Skeletal muscle cell (primary cell): ENCODE measurements around the gene KCNH2.

Experiments
- DNase-seq: peaks from one replicate; pipeline ENCODE4 v3.0.0-alpha.2; 2010; ENCODE audit warnings: low read depth
- H3K4me3 ChIP-seq: 2 replicates; pipeline ENCODE4 v1.5.1; 2011; ENCODE audit warnings: low read depth, mild to moderate bottlenecking, control low read depth, low read length, moderate library complexity

The KCNH2 gene

DNA sequence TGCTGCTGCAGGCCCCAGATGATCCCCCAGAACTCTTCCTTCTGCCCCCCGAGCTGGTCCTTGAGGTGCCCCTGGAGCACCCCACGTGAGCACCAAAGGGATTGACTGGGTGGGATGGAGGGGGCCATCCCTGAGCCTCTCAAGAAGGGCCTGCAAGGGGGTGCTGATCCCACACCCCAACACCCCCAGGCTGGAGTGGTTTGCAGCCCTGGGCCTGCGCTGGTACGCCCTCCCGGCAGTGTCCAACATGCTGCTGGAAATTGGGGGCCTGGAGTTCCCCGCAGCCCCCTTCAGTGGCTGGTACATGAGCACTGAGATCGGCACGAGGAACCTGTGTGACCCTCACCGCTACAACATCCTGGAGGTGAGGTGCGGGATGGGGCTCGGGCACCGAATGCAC is 20.9 kb upstream of the KCNH2 start:
- H3K4me3 ChIP-seq, result no peak overlapping the region
- no peak for DNase-seq

DNA sequence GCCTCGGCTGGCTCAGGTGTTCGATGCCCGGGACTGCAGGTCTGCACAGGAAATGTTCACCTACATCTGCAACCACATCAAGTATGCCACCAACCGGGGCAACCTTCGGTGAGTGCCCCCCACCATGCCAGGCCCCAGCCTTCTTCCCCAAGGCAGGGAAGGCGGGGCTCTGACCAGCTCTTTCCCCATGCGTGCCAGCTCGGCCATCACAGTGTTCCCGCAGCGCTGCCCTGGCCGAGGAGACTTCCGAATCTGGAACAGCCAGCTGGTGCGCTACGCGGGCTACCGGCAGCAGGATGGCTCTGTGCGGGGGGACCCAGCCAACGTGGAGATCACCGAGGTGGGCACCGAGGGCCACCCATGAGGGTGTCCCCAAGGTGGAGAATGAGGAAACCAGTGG is 20.2 kb upstream of the KCNH2 start:
- DNase-seq, result no peak
- no peak overlapping the region for H3K4me3 ChIP-seq

DNA sequence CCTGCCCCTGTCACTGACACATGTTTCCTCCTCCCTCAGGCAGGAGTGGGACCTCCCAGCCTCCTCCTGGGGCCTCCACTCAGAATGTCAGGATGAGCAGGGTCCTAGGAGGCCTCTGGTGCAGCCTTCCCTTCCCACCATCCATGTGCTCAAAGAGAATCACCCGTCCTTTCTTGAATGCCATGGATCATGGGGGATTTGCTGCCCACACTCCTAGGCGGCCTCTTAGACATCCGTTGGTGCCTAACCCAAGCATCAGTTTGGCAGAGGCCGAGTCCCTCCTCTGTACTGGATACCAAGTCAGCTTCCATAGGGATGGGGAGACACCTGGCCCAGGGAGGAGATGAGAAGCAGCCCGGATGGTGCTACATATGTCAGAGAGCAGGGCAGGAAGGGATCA is 19.7 kb upstream of the KCNH2 start:
- no peak for DNase-seq

DNA sequence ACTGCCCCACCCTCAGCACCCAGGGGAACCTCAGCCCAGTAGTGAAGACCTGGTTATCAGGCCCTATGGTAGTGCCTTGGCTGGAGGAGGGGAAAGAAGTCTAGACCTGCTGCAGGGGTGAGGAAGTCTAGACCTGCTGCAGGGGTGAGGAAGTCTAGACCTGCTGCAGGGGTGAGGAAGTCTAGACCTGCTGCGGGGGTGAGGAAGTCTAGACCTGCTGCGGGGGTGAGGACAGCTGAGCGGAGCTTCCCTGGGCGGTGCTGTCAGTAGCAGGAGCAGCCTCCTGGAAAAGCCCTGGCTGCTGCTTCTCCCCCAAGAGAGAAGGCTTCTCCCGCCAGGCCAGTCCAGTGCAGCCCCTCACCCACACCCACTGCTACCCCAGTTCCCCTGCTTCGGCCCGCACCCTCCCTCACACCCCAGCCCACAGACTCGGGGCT is 19.0 kb upstream of the KCNH2 start:
- no peak overlapping the region for H3K4me3 ChIP-seq

More for the DNA sequence above, 19.7 kb upstream of the KCNH2 start:
- H3K4me3 ChIP-seq, result no peak overlapping the region

DNA sequence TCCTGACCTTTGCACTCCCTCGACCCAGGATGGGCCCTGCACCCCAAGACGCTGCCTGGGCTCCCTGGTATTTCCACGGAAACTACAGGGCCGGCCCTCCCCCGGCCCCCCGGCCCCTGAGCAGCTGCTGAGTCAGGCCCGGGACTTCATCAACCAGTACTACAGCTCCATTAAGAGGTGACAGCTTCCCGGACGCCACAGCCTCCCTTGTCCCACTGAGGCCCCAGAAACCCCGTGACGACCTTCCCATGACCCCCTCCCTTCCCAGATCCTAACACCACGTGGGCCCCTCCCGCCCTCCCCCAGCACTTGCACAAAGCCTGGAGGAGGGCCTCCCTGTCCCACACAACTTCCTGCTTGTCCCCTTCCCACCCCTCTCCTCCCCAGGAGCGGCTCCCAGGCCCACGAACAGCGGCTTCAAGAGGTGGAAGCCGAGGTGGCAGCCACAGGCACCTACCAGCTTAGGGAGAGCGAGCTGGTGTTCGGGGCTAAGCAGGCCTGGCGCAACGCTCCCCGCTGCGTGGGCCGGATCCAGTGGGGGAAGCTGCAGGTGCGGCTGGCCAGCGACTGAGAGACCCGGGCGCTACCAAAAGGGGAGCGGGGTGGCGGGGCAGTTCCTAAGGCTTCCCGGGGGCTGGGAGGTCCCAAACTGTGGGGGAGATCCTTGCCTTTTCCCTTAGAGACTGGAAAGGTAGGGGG is 18.4 kb upstream of the KCNH2 start:
- no peak for DNase-seq
- H3K4me3 ChIP-seq, result no peak overlapping the region

More for the DNA sequence above, 19.0 kb upstream of the KCNH2 start:
- DNase-seq, result no peak

DNA sequence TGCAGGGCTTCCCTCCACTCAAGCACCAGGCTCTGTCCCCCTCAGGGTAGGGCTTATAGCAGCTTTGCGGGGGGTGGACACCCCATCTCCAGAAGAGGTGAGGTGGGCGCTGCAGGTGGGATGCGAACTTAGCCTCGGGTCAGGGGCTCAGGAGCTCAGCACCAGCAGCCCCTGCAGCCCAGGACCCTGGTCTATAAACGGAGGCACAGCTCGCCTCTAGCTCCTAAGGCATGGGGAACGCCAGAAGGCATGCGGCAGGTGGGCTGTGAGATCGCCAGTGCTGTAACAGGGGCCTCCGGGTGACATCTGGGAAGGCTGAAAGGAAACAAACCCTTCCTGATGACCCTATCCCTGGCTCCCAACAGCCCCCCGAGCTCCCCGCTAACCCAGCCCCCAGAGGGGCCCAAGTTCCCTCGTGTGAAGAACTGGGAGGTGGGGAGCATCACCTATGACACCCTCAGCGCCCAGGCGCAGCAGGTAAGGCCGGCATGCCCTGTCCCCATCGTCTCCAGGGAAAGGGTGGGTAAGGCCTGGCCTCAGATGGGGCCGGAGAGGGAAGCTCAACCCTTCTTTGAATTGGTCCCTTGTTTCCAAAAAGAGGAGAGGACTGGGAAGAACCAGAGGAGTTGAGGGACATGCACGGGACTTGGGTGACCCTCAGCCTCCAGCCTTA is 16.9 kb upstream of the KCNH2 start:
- no peak for DNase-seq
- no peak overlapping the region for H3K4me3 ChIP-seq

DNA sequence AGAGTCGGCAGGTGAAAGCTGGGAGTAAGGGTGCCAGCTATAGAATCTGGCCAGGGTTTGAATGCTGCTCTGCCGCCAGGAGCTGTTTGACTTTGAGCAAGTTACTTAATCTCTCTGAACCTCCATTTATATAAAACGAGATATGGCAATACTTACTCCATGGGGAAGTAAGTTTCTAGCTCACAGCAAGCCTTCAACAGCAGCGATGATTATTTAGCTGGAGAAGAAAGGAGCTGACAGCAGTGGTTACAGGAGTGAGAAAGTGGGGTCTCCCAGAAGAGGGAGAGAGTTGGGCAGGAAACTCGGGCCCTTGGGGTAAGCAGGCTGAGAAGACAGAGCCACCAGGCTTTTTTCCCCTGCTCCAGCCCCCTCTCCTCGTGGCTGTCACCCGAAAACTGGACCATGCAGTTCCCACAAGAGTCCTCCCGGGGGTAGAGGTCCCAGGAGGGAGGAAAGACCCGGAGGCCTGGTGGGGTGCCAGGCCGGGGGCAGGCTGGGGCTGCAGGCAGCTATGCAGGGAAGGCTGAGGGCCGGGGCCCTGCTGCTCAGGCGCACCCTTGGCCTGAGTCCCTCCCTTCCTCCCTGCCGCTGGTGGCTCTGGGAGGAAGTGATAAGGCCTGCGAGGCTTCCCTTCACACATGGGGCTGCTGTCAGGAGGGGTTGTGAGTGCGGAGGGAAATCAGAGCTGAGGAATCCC is 16.2 kb upstream of the KCNH2 start:
- no peak for DNase-seq
- H3K4me3 ChIP-seq, result no peak overlapping the region

DNA sequence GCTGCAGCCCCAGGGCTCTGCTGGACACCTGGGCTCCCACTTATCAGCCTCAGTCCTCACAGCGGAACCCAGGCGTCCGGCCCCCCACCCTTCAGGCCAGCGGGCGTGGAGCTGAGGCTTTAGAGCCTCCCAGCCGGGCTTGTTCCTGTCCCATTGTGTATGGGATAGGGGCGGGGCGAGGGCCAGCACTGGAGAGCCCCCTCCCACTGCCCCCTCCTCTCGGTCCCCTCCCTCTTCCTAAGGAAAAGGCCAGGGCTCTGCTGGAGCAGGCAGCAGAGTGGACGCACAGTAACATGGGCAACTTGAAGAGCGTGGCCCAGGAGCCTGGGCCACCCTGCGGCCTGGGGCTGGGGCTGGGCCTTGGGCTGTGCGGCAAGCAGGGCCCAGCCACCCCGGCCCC is 15.4 kb upstream of the KCNH2 start:
- H3K4me3 ChIP-seq, result no peak overlapping the region
- no peak for DNase-seq

DNA sequence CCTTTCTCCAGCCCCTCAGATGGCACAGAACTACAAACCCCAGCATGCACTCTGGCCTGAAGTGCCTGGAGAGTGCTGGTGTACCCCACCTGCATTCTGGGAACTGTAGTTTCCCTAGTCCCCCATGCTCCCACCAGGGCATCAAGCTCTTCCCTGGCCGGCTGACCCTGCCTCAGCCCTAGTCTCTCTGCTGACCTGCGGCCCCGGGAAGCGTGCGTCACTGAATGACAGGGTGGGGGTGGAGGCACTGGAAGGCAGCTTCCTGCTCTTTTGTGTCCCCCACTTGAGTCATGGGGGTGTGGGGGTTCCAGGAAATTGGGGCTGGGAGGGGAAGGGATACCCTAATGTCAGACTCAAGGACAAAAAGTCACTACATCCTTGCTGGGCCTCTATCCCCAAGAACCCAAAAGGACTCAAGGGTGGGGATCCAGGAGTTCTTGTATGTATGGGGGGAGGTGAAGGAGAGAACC is 14.7 kb upstream of the KCNH2 start:
- no peak for DNase-seq
- H3K4me3 ChIP-seq, result no peak overlapping the region

DNA sequence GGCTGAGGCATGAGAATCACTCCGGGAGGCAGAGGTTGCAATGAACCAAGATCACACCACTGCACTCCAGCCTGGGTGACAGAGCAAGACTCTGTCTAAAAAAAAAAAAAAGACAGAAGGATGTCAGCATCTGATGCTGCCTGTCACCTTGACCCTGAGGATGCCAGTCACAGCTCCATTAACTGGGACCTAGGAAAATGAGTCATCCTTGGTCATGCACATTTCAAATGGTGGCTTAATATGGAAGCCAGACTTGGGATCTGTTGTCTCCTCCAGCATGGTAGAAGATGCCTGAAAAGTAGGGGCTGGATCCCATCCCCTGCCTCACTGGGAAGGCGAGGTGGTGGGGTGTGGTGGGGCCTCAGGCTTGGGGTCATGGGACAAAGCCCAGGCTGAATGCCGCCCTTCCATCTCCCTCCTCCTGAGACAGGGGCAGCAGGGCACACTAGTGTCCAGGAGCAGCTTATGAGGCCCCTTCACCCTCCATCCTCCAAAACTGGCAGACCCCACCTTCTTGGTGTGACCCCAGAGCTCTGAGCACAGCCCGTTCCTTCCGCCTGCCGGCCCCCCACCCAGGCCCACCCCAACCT is 14.0 kb upstream of the KCNH2 start:
- H3K4me3 ChIP-seq, result no peak overlapping the region
- no peak for DNase-seq

DNA sequence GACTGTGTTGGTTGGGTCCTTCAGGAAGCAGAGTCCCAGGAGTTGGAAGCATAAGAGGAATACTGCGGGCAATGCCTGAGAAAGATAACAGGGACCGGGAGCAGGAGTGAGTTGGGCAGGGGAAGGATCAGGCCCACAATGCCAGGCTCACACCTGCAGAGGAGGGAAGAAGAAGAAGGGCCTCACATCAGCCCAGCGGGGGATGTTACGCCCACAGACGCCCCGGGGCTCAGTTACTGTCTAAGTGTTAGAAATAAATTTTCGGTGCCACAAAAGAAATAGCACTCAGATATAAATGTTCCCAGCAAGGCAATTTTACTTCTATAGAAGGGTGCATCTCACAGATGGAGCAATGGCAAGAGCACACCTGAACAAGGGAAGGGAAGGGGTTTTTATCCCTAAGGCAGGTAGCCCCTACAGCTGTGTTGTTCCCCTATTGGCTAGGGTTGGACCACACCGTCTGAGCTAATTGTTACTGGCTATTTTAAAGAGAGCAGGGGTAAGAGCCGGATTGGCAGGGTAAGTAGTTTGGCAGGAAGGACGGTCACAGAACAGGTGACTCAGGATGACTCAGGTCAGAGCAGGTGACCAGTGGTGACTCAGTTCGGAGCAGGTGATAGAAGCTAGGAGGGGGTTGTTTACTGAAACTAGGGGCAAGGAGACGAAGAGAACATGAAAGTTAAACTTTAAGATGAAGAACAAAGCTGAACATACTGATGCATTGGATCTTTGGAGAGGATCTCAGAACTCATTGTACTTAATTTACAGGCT is 12.5 kb upstream of the KCNH2 start, which contains the start of gene NOS3:
Gene NOS3 (plus strand): TSS at position 602 of the 771 bp plus-strand sequence. CDS start 2,787 bp downstream, outside the sequence.
- DNase-seq, result no peak

DNA sequence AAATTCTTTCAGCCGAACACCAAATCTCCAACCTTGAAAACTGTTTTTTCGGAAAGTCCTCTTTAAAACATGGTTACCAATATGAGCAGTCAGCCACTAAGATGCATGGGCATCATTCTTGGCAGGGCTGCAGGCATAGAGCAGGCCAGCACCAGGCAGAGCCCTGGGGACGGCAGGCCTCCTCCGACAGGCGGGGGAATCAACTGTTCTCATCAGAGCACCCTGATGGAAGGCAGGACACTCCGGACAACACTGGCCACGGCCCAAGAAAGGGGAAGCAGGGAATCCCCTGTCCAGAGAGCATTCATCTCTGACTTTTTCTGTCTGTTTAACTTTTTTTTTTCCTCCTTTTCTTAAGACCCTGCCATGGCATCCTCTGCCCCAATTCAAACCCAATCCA is 11.3 kb upstream of the KCNH2 start:
- DNase-seq, result no peak
- H3K4me3 ChIP-seq, result no peak overlapping the region

More for the DNA sequence above, 12.5 kb upstream of the KCNH2 start, which contains the start of gene NOS3:
- no peak within 1 kb of the TSS for H3K4me3 ChIP-seq

DNA sequence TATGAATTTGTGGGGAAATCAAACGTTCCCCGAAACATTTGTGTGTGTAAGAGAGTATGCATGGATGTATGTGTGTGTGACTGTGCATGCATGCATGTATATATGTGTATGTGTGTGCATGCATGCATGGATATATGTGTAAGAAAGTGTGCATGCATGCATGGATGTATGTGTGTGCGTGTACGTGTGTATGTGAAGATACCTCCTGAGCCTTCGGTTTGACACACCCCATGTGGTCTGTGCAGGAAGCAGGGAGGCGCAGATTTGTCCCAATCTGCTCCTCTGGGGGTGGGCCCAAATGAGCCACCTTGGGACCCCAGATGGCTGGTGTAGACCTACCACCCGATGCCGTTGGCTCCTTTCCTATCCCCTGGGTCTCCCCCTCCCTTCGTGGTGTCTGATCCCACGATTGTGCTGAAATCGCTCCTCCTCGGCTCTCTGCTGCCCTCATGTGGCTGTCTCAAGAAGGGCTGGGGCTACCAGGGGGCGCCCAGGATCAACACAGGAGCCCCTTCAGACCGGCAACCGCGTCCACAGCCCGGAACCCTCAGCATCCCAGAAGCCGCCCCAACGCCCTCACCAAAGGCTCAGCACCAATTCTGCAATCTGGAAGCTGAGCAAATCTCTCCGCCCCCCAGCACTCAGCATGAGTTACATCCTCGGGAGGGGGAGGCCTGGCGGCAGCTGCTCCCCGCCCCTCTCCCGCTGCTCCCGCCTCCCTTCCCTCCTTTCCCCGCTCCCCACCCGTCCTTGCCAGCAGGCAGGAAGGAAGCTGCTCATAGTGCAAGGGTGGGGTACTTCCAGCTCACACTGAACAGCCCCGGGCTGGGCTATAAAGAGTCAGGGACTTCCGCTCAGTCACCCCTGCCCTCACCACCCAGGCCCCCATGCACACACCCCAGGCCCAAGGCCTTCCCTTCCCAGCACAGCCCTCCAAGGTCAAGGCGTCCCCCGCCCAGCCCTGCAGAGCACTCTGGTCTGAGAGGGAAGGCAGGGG is 10.4 kb upstream of the KCNH2 start:
- no peak for DNase-seq
- peak overlapping the region; percentile 3 for H3K4me3 ChIP-seq

DNA sequence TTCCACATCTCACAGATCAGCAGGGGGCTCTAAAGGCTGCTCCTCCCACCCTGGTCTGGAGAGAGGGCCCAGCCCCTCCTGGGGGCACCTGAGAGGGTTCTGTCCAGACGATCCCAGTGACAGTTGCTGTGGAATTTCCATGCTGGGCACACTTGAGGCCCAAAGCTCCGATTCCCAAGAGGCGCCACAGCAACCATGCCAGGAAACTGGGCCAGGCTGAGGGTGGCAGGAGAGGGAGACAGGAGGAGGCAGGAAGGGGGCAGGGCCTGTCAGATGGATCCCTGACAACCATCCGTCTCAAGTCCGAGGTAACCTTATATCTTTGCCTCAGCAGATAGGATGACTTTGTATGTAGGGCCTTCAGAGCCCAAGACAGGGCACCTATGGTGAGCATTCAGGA is 8.4 kb upstream of the KCNH2 start:
- DNase-seq, result no peak
- no peak overlapping the region for H3K4me3 ChIP-seq

DNA sequence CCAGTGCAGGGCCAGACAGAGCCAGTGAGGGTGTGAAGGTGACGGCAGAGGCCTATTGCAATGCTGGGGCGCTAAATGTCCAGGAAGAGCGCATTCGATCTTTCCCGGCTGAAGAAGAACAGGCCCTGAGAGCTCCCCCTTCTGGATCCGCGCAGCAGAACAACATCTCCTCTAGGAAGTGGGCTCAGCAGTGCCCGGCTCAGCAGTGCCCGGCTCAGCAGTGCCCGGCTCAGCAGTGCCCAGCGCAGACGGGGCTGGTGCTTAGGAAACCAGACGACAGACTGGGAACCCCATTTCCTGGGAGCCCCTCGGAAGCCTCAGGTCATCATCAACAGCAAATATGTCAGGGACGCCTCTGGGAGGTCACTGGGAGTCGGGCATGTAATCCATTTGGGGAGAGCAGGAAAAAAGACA is 8.0 kb upstream of the KCNH2 start:
- DNase-seq, result no peak
- no peak overlapping the region for H3K4me3 ChIP-seq

DNA sequence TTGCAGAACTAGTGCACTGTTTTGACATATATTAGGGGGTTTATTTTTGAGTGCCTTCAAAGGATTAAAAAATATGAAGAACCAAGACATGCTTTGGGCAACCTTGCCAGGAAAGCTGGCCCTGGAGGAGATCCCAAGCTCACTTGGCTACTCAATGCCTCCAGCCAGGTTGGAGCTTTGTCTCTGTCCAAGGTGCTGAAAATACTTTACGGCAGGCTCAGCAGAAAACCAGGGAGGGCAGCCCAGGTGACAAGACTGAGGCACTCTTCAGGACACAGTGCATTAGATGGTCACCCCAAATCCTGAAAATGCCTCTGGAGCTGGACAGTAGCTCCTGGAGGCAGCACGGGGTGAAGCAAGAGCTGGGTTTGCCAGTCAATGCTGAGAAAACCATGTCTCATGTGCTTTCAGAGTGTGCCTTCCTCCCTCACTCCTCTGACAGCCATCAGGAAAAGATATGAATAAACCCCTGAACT is 5.8 kb upstream of the KCNH2 start:
- no peak for DNase-seq
- no peak overlapping the region for H3K4me3 ChIP-seq

DNA sequence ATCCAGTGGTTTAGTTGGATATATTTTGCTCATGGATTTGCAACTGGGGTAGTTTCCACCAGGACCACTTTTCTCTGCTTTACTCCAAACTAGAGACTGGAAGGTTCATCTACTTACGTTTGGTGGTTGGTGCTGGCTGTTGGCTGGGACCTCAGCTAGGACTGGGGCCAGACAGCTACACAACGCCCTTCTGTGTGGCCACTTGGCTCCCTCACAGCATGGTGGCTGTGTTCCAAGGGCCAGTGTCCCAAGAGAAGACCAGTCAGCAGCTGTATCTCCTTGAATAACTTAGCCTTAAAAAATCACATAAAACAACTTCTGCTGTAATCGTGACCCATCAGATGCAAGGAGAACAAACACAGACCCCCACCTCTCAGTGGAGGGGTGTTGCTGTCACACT is 4.2 kb upstream of the KCNH2 start:
- no peak for DNase-seq
- H3K4me3 ChIP-seq, result no peak overlapping the region

DNA sequence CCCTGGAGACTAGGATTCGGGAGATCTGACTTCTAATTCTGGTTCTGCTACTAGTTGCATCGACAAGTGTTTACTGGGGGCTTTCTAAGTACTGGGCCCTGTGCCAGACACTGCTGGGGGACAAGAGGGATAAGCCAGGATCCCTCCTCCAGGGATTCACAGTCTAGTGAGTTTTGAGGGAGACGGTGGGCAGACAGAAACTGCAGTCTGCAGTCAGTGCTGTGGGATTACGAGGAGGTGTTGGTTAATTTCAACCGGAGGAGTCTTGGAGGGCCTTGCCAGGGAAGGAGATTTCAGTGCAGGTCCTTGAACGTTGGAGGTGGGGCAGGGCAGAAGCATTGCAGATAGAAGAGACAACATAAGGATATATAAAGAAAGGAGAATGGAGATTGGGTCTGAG is 3.5 kb upstream of the KCNH2 start:
- H3K4me3 ChIP-seq, result no peak overlapping the region

More for the DNA sequence above, 3.5 kb upstream of the KCNH2 start:
- DNase-seq, result no peak
